Left ventricle myocardium inferior (tissue), 1 donor: ENCODE measurements around the gene ZDHHC16. TPM values are rescaled to one million over a fixed set of nuclear protein-coding genes. Genes with fewer than 3 reads are reported as not detected.

ENCODE experiments used
- DNase-seq: peaks from one replicate; pipeline ENCODE4 v3.0.0-alpha.2; 2020
- H3K27ac ChIP-seq: fragments of 200-600 bp; replicated peaks from 2 replicates; pipeline ENCODE4 v1.8.0; 2021
- H3K27me3 ChIP-seq: fragments of 200-600 bp; 2 replicates; pipeline ENCODE4 v1.8.0; 2021; ENCODE audit warnings: low read depth
- H3K36me3 ChIP-seq: fragments of 200-600 bp; 2 replicates; pipeline ENCODE4 v1.8.0; 2021
- H3K4me1 ChIP-seq: fragments of 200-600 bp; 2 replicates; pipeline ENCODE4 v1.8.0; 2021
- H3K4me3 ChIP-seq: fragments of 200-600 bp; 2 replicates; pipeline ENCODE4 v1.8.0; 2021; ENCODE audit warnings: mild to moderate bottlenecking, moderate library complexity
- H3K9me3 ChIP-seq: fragments of 200-600 bp; replicated peaks from 2 replicates; pipeline ENCODE4 v1.8.0; 2021
- CTCF ChIP-seq: fragments of 200-600 bp; IDR thresholded peaks from 2 replicates; pipeline ENCODE4 v1.8.0; 2021; ENCODE audit warnings: antibody characterized with exemption, mild to moderate bottlenecking, borderline replicate concordance
- intact Hi-C: fragments of 100-400 bp; cut with micrococcal nuclease; formaldehyde crosslinking; loops from one replicate; pipeline ENCODE4 v1.11.0; 2022
- long read RNA-seq: library from polyadenylated mRNA; unstranded; transcript quantifications from one replicate; pipeline ENCODE4 v2.0.0, GENCODE V29; 2021
- total RNA-seq: library from RNA; stranded (reverse); fragmentation: NEBNext Ultra II Directional; extraction: Animal tissue kit (Norgen Biotek cat#: 25700); gene quantifications from one replicate; pipeline ENCODE4 v1.2.1, GENCODE V29; 2021
- donor health status: DM: no; HTN: yes; CAD: no; lungs with severe emphysema.

Gene ZDHHC16
- total RNA-seq: 17.8 TPM
- long read RNA-seq, transcript ZDHHC16-203 (10 exons, 1,647 nt): minor isoform, 12 of 68 reads
- long read RNA-seq, transcript ZDHHC16-206 (11 exons, 1,798 nt): major isoform, 21 of 68 reads
- long read RNA-seq, partial matches to known transcripts: 7 of 68 reads
- long read RNA-seq, other reads (novel, unspliced or antisense): 23 of 68 reads

GRCh38 chr10:97445722-97446639 is at the start of gene ZDHHC16, which contains the start of gene EXOSC1:
TSS of gene ZDHHC16 (plus strand) at chr10:97446175. CDS start at chr10:97451676, 5,501 bp downstream.
TSS of gene EXOSC1 (minus strand) at chr10:97446006. CDS start at chr10:97445985, 21 bp downstream.
- Histone ChIP-seq H3K9me3 (no peaks in the 10 kb centered on the region), H3K27ac (peak within 1 kb of the TSS; percentile 83), H3K4me3 (peak within 1 kb of the TSS; percentile 84), H3K4me1 (peaks cover 64% of the 10 kb centered on the region), H3K27me3 (no peaks in the 10 kb centered on the region), H3K36me3 (peaks cover 14% of the 10 kb centered on the region)
- peak; percentile 90 for DNase-seq
- TF ChIP-seq CTCF: no peak
- intact Hi-C loops: no loop called here

- intact Hi-C loops: no loop called here
- Histone ChIP-seq H3K4me1 (peaks cover 19% of the 10 kb centered on the region), H3K27me3 (no peaks in the 10 kb centered on the region), H3K36me3 (peaks cover 25% of the 10 kb centered on the region), H3K4me3 (peak overlapping the region; percentile 76), H3K27ac (peak overlapping the region; percentile 71), H3K9me3 (no peaks in the 10 kb centered on the region)
- no peak for DNase-seq
- no peak for TF ChIP-seq CTCF
Measured at GRCh38 chr10:97399843-97400545, 46.0 kb upstream of the ZDHHC16 start.

- Histone ChIP-seq H3K4me1 (peaks cover 19% of the 10 kb centered on the region), H3K36me3 (peaks cover 17% of the 10 kb centered on the region), H3K27ac (peak within 1 kb of the TSS; percentile 71), H3K27me3 (no peaks in the 10 kb centered on the region), H3K9me3 (no peaks in the 10 kb centered on the region), H3K4me3 (peak within 1 kb of the TSS; percentile 76)
- peak; percentile 61 for DNase-seq
- no peak for TF ChIP-seq CTCF
- intact Hi-C loops: no loop called here
Measured at GRCh38 chr10:97400665-97401454, 45.1 kb upstream of the ZDHHC16 start, which contains the start of gene RRP12. TSS of gene RRP12 (minus strand) at chr10:97401340. CDS start at chr10:97401231, 109 bp downstream.

- no peak for DNase-seq
- peak overlapping the region; percentile 76 for H3K4me3 ChIP-seq
- intact Hi-C loops: no loop called here
- no peaks in the 10 kb centered on the region for H3K27me3 ChIP-seq
- H3K9me3 ChIP-seq: no peaks in the 10 kb centered on the region
- peaks cover 19% of the 10 kb centered on the region for H3K4me1 ChIP-seq
- TF ChIP-seq CTCF: no peak
- H3K36me3 ChIP-seq: peaks cover 11% of the 10 kb centered on the region
- peak overlapping the region; percentile 71 for H3K27ac ChIP-seq
Measured at GRCh38 chr10:97401455-97401919, 44.5 kb upstream of the ZDHHC16 start.
